ENCODE results near the gene NOSTRIN. TPM values are rescaled to one million over a fixed set of nuclear protein-coding genes. Genes with fewer than 3 reads are reported as not detected.

NOSTRIN gene
- total and polyA plus RNA-seq, 4 donors, result 4.1 to 16.7 (median 8.5) TPM

DNA sequence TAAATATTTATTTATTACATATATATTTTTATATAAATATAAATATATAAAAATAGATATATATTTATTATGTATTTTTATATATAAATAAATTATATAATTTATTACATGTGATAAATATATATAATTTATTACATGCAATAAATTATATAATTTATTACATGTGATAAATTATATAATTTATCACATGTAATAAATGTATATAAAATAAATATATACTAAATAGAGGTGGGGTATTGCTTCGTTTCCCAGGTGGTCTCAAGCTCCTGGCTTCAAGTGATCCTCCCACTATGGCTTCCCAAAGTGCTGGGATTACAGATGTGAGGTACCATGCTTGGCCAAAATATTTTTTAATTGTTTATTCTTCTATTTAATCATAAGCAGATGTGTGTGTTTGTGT is 95.0 kb downstream of the NOSTRIN start:
- Histone ChIP-seq H3K4me3 (ENCODE audit: low read depth in 1 of 3, low read length in 3 of 3) (no peak overlapping the region), H3K9ac (ENCODE audit: low read depth in 1 of 2, low read length in 2 of 2) (no peak overlapping the region), H3K27me3 (ENCODE audit: control insufficient read depth in 4 of 4, insufficient read depth in 4 of 4, low read length in 3 of 4) (no peaks in the 10 kb centered on the region), H3K27ac (ENCODE audit: low read depth in 1 of 2, low read length in 2 of 2) (no peak overlapping the region), H3K4me1 (ENCODE audit: control insufficient read depth in 4 of 4, insufficient read depth in 4 of 4, low read length in 3 of 4) (peaks cover 2 to 18% (median 9%) of the 10 kb centered on the region in 4 donors), H3K36me3 (ENCODE audit: control insufficient read depth in 4 of 4, insufficient read depth in 3 of 4, low read depth in 1 of 4, low read length in 3 of 4) (no peaks in the 10 kb centered on the region), H3K9me3 (ENCODE audit: control insufficient read depth in 4 of 4, low read length in 3 of 4) (no peaks in the 10 kb centered on the region)
- DNase-seq (ENCODE audit: low spot score), result no peak
- WGBS, result 53% methylated on average over 1 of the region's 1 CpG
- TF ChIP-seq HNF4A (conservative IDR thresholded peaks at IDR 0.05) (no peak), GABPA (IDR thresholded peaks at IDR 0.05 in 1 of 2, conservative IDR thresholded peaks at IDR 0.05 in 1 of 2) (no peak), RXRA (IDR thresholded peaks at IDR 0.05) (no peak), YY1 (IDR thresholded peaks at IDR 0.05) (no peak), FOXA1 (IDR thresholded peaks at IDR 0.05) (no peak), SP1 (IDR thresholded peaks at IDR 0.05) (no peak), TAF1 (conservative IDR thresholded peaks at IDR 0.05) (no peak), RAD21 (IDR thresholded peaks at IDR 0.05) (no peak), HNF4G (IDR thresholded peaks at IDR 0.05) (no peak), REST (IDR thresholded peaks at IDR 0.05) (no peak), EGR1 (IDR thresholded peaks at IDR 0.05; ENCODE audit: low read depth in 2 of 2) (no peak), FOXA2 (IDR thresholded peaks at IDR 0.05) (no peak), JUND (IDR thresholded peaks at IDR 0.05) (no peak), NR2F2 (IDR thresholded peaks at IDR 0.05) (no peak)
- TF ChIP-seq, protein P1, sequence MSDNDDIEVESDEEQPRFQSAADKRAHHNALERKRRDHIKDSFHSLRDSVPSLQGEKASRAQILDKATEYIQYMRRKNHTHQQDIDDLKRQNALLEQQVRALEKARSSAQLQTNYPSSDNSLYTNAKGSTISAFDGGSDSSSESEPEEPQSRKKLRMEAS (IDR thresholded peaks at IDR 0.05), result no peak
- TF ChIP-seq, protein P2, sequence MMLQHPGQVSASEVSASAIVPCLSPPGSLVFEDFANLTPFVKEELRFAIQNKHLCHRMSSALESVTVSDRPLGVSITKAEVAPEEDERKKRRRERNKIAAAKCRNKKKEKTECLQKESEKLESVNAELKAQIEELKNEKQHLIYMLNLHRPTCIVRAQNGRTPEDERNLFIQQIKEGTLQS (IDR thresholded peaks at IDR 0.05), result no peak
- TF ChIP-seq, protein P3, sequence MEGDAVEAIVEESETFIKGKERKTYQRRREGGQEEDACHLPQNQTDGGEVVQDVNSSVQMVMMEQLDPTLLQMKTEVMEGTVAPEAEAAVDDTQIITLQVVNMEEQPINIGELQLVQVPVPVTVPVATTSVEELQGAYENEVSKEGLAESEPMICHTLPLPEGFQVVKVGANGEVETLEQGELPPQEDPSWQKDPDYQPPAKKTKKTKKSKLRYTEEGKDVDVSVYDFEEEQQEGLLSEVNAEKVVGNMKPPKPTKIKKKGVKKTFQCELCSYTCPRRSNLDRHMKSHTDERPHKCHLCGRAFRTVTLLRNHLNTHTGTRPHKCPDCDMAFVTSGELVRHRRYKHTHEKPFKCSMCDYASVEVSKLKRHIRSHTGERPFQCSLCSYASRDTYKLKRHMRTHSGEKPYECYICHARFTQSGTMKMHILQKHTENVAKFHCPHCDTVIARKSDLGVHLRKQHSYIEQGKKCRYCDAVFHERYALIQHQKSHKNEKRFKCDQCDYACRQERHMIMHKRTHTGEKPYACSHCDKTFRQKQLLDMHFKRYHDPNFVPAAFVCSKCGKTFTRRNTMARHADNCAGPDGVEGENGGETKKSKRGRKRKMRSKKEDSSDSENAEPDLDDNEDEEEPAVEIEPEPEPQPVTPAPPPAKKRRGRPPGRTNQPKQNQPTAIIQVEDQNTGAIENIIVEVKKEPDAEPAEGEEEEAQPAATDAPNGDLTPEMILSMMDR (IDR thresholded peaks at IDR 0.05; ENCODE audit: low read depth, low read length, missing input control), result no peak
- TF ChIP-seq, protein P4, sequence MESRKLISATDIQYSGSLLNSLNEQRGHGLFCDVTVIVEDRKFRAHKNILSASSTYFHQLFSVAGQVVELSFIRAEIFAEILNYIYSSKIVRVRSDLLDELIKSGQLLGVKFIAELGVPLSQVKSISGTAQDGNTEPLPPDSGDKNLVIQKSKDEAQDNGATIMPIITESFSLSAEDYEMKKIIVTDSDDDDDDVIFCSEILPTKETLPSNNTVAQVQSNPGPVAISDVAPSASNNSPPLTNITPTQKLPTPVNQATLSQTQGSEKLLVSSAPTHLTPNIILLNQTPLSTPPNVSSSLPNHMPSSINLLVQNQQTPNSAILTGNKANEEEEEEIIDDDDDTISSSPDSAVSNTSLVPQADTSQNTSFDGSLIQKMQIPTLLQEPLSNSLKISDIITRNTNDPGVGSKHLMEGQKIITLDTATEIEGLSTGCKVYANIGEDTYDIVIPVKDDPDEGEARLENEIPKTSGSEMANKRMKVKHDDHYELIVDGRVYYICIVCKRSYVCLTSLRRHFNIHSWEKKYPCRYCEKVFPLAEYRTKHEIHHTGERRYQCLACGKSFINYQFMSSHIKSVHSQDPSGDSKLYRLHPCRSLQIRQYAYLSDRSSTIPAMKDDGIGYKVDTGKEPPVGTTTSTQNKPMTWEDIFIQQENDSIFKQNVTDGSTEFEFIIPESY (IDR thresholded peaks at IDR 0.05), result no peak

Data from liver (tissue), 9 donors.